HepG2 (cell line): ENCODE data around the gene PIF1. TPM values are rescaled to one million over a fixed set of nuclear protein-coding genes. Genes with fewer than 3 reads are reported as not detected.

Experiments used
- AGO2 ChIP-seq: fragments of 200-400 bp; formaldehyde crosslinking; optimal IDR thresholded peaks from 2 replicates; pipeline ENCODE3; 2017; ENCODE audit warnings: mild to moderate bottlenecking, low read depth, low read length, moderate library complexity
- ATM ChIP-seq: fragments of 450-650 bp; IDR thresholded peaks from 2 replicates; pipeline ENCODE4 v1.7.1; 2017; ENCODE audit warnings: mild to moderate bottlenecking, borderline replicate concordance
- CREBL2 ChIP-seq: sonication (generic); formaldehyde crosslinking; IDR thresholded peaks from 2 replicates; pipeline ENCODE4 v1.8.1; 2023; ENCODE audit warnings: missing genetic modification reagents, mild to moderate bottlenecking, borderline replicate concordance
- ESRRA ChIP-seq: sonication (generic); formaldehyde crosslinking; IDR thresholded peaks from 2 replicates; pipeline ENCODE4 v1.5.1; 2020; ENCODE audit warnings: mild to moderate bottlenecking, low read depth, missing genetic modification reagents
- FIP1L1 ChIP-seq: fragments of 200-400 bp; formaldehyde crosslinking; IDR thresholded peaks from 2 replicates; pipeline ENCODE4 v1.6.1; 2018; ENCODE audit warnings: low read depth, mild to moderate bottlenecking, low read length, moderate library complexity, borderline replicate concordance; ENCODE audit not compliant: insufficient read depth
- HMGA1 ChIP-seq: sonication (generic); formaldehyde crosslinking; conservative IDR thresholded peaks from 2 replicates; pipeline ENCODE4 v1.4.0; 2020; ENCODE audit warnings: missing genetic modification reagents
- NCOA5 ChIP-seq: sonication (generic); formaldehyde crosslinking; IDR thresholded peaks from 2 replicates; pipeline ENCODE4 v1.4.0; 2020; ENCODE audit warnings: missing genetic modification reagents
- ONECUT2 ChIP-seq: sonication (generic); formaldehyde crosslinking; IDR thresholded peaks from 2 replicates; pipeline ENCODE4 v1.4.0; 2020; ENCODE audit warnings: missing genetic modification reagents
- PRDM10 ChIP-seq: sonication (generic); formaldehyde crosslinking; IDR thresholded peaks from 2 replicates; pipeline ENCODE4 v1.4.0; 2020; ENCODE audit warnings: low read depth, missing genetic modification reagents
- SMC3 ChIP-seq: IDR thresholded peaks from 2 replicates; pipeline ENCODE4 v1.6.1; 2011; ENCODE audit warnings: low read length, improper control_type of control experiment
- ZNF121 ChIP-seq: sonication (generic); formaldehyde crosslinking; IDR thresholded peaks from 2 replicates; pipeline ENCODE4 v1.5.0; 2020; ENCODE audit warnings: mild to moderate bottlenecking, missing genetic modification reagents
- ZNF205 ChIP-seq: IDR thresholded peaks from 2 replicates; pipeline ENCODE4 v1.6.1; 2018; ENCODE audit warnings: missing biosample characterization, missing genetic modification reagents
- ZNF230 ChIP-seq: sonication (generic); formaldehyde crosslinking; IDR thresholded peaks from 2 replicates; pipeline ENCODE4 v1.4.0; 2020; ENCODE audit warnings: mild to moderate bottlenecking, missing genetic modification reagents
- ZNF264 ChIP-seq: sonication (generic); formaldehyde crosslinking; IDR thresholded peaks from 2 replicates; pipeline ENCODE4 v1.4.0; 2020; ENCODE audit warnings: missing genetic modification reagents
- ZNF710 ChIP-seq: sonication (generic); formaldehyde crosslinking; IDR thresholded peaks from 2 replicates; pipeline ENCODE4 v1.5.0; 2020; ENCODE audit warnings: mild to moderate bottlenecking, missing genetic modification reagents, borderline replicate concordance
- ZNF879 ChIP-seq: sonication (generic); formaldehyde crosslinking; IDR thresholded peaks from 2 replicates; pipeline ENCODE4 v1.8.1; 2023; ENCODE audit warnings: missing genetic modification reagents
- polyA plus RNA-seq, 8 experiments: library from polyadenylated mRNA; depleted of rRNA in 3 of 8; stranded (reverse) in 7 of 8; unstranded in 1 of 8; fragments of >200 nt; fragmentation: Illumina TruSeq in 4 of 8; extraction: Trizol in 4 of 8; gene quantifications; 2 replicates each; pipeline versions ENCODE4 v1.2.1 to v1.2.3, GENCODE V29; 2011 to 2016; ENCODE audit warnings: low read depth in 4 of 8, missing spikeins in 1 of 8, mixed read lengths in 1 of 8; ENCODE audit not compliant: insufficient read depth in 1 of 8
- total RNA-seq, 5 experiments: library from RNA; depleted of rRNA; stranded (reverse); fragments of >200 nt; fragmentation: Illumina TruSeq; extraction: Trizol; gene quantifications; 2 replicates each; pipeline ENCODE4 v1.2.3, GENCODE V29; 2016; ENCODE audit warnings: low read depth in 1 of 5
- TF ChIP-seq, protein P1 (sequence below): sonication (generic); formaldehyde crosslinking; IDR thresholded peaks from 2 replicates; pipeline ENCODE4 v1.5.0; 2020; ENCODE audit warnings: mild to moderate bottlenecking, missing genetic modification reagents

PIF1 gene
- total and polyA plus RNA-seq, 2 of the 13 experiments (the other 11 are each of a cell fraction or from before 2014, with no cell fraction given) = 18.5 to 19.7 TPM

- TF ChIP-seq PRDM10 (CRISPR knock-in tag) (no peak), HMGA1 (CRISPR knock-in tag) (no peak), ZNF264 (CRISPR knock-in tag) (no peak), FIP1L1 (no peak), ZNF710 (CRISPR knock-in tag) (no peak), ZNF205 (no peak), CREBL2 (no peak), SMC3 (no peak), ZNF121 (CRISPR knock-in tag) (no peak), AGO2 (no peak), ATM (no peak), ESRRA (CRISPR knock-in tag) (no peak), ONECUT2 (CRISPR knock-in tag) (no peak), ZNF230 (CRISPR knock-in tag) (no peak), NCOA5 (CRISPR knock-in tag) (no peak), ZNF879 (no peak)
- TF ChIP-seq, protein P1, sequence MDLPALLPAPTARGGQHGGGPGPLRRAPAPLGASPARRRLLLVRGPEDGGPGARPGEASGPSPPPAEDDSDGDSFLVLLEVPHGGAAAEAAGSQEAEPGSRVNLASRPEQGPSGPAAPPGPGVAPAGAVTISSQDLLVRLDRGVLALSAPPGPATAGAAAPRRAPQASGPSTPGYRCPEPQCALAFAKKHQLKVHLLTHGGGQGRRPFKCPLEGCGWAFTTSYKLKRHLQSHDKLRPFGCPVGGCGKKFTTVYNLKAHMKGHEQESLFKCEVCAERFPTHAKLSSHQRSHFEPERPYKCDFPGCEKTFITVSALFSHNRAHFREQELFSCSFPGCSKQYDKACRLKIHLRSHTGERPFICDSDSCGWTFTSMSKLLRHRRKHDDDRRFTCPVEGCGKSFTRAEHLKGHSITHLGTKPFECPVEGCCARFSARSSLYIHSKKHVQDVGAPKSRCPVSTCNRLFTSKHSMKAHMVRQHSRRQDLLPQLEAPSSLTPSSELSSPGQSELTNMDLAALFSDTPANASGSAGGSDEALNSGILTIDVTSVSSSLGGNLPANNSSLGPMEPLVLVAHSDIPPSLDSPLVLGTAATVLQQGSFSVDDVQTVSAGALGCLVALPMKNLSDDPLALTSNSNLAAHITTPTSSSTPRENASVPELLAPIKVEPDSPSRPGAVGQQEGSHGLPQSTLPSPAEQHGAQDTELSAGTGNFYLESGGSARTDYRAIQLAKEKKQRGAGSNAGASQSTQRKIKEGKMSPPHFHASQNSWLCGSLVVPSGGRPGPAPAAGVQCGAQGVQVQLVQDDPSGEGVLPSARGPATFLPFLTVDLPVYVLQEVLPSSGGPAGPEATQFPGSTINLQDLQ (CRISPR knock-in tag) = no peak
Measured at GRCh38 chr15:64837502-64837901, 12.1 kb upstream of the PIF1 start (continued).
